CD1c-positive myeloid dendritic cell (primary cell): ENCODE data around the gene EFNA4.
A peak's percentile ranks its signal among the peaks of the same experiment; 100 is the strongest.

Experiments
- DNase-seq: peaks from one replicate; pipeline ENCODE4 v3.0.0-alpha.2; 2016; ENCODE audit errors: extremely low spot score

EFNA4 gene

DNA sequence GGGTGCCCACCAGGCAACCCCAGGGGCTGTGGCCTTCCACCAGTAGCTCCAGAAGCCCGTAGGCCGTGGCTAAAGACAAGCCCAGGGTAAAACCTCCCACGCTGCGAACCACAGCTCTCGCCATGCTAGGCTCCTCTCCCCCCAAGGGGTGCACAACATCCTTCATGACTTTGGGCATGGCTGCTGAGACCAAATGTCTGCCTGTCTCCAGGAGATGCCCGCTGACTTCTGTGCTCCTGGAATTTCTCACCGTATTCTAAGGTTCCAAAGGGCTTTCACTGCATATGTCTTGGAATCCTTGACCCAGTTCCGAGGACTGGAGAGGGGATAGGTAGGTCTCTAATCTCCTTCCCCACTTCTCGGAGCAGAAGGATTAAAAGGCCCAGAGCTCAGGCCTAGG, 30.0 kb upstream of the EFNA4 start, which contains the start of the genes DCST1 and DCST2:
TSS of gene DCST1 (plus strand) at position 301 of the 400 bp plus-strand sequence. CDS start 213 bp downstream, outside the sequence.
TSS of gene DCST2 (minus strand) at position 258 of the 400 bp plus-strand sequence. CDS start at position 178, 80 bp downstream.
- no peak for DNase-seq

DNA sequence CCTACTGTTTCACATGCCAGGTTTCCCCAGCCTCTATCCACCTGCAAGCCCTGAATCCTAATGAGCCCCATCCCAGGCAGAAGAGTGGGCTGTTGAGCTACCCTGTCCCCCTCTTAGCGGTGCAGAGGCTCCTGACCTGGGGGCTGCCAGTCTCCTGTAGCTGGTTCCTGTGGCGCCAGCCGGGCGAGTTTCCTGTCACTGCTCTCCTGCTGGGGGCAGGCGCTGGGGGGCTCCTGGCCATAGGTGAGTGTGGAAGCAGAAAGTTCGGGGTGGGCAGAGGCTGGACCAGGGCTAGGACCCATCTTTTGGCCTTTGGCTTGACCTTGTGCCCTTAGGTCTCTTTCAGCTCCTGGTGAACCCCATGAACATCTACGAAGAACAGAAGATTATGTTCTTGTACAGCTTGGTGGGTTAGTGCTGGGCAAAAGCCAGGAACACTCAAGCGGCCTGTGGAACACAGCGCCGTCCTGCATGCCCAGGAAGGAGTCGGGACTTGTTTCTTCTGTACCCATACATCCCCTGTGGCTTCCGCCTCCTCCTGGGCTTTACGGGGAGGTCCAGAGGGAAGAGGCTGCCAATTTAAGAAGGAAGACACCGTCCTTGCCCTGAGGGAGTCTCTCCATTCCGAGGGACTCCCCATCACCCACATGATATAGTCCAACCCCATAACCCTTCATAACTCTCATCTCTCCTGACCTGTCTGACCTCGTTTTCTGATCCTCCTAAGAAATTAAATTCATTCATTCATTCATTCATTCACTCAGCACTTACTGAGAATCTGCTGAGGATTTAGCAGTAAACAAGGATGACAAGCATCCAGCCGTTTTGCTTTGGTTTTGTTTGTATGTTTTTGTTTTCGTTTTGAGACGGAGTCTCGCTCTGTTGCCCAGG, 29.0 kb upstream of the EFNA4 start:
- no peak for DNase-seq

DNA sequence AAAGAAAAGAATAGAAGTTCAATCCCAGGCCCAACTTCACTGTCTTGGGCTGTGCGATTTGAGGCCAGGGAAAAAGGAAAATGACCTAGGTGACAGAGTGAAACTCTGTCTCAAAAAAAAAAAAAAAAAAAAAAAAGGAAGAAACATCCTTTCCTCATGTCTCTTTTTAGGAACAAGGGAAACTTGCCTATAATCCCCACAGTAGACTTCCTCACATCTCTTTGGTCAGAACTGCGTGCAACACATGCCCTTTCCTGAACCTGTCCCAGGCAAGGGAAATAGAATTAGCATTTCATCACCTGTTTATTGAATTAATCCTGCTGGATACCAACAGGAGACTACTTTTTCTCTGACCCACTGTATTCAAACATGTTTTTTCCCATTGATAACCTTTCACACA, 27.6 kb upstream of the EFNA4 start:
- peak; percentile 64 for DNase-seq

DNA sequence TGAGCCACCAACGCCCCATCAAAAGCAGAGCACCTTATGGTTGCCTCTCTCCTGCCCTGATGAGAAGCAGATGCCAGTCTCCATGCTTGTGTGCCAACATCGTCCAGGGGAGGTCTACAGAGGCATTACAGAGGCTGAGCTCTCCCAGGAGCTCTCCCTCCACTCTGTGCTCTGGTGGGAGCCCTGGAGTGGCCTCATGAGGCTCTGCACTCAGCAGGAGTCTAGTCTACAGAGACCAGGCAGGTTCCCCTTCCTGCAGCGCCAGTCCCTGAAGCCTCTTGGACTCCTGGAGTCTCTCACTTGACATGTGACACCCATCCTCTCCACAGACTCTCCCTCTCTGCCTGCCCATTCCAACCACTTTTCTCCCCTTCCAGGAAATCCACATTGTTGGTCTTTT, 26.5 kb upstream of the EFNA4 start:
- no peak for DNase-seq

DNA sequence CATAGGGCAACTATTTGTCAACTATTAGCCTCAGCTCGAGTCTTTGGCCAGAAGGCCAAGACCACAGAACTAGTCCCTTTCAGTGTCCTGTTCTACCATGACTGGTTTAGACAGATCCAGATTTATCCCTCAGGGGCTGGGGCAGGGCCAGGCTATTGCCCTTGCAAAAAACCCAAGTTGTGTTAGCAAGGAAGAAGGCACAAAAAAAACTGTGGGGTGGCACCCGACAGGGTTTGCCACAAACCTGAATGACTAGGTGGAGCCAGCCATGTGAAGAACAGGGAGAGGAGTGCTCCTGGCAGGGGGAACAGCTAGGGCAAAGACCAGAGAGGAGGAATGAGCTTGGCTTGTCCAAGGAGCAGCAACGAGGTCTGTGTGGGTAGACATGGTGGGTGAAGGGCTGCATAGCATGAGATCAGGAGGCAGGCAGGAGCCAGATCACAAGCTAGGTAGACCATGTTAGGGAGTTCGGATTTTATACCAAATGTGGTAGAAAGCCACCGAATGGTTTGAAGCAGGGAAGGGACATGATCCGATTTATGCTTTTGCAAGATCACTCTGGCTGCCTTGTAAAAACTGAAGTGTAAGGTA, 25.6 kb upstream of the EFNA4 start:
- DNase-seq, result no peak

DNA sequence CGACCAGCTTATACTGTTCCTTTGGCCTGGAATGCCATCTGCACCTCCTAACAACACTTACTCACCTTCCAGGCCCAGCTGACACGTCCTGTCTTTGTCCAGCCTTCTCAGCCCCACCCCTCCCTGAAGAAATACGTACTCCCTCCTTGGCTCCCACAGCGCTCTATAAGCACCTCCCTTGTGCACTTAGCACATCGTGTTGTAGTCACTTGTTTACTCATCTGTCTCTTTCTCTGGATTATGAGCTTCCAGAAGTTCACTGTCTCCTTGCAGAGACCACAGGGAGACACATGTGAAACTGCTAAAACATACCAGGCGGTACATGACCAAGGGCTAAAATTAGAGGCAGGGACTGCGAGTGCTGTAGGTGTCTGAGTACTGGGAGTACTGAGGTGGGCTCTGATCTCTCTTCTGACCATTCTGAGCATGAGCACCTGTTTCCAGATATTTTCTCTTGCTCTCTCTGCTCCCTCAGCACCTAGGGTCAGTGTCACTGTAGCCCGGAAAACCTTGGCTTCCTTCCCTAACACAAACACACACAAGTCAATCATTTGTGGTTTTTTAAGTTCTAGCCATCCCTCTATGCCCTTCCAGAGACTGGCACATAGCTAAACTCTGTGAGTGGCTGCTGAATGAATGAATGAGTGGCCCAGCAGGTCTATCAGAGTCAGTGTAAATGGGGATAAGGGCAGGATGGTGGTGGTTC, 24.8 kb upstream of the EFNA4 start:
- DNase-seq, result no peak

DNA sequence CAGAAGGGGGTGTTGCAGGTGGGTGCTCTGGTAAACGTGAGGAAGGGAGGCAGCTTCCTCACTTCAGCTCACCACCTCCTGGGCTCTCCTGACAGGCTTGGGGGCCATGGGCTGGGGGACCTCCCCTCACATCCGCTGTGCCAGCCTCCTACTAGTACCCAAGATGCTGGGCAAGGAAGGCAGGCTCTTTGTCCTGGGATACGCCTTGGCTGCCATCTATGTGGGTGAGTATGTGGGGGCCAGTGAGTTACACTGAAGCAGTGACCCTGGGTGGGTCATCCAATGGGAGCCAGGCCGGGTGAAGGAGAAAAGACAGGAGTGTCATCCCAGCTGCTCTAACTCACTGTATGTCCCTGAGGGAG, 24.3 kb upstream of the EFNA4 start:
- DNase-seq, result no peak

DNA sequence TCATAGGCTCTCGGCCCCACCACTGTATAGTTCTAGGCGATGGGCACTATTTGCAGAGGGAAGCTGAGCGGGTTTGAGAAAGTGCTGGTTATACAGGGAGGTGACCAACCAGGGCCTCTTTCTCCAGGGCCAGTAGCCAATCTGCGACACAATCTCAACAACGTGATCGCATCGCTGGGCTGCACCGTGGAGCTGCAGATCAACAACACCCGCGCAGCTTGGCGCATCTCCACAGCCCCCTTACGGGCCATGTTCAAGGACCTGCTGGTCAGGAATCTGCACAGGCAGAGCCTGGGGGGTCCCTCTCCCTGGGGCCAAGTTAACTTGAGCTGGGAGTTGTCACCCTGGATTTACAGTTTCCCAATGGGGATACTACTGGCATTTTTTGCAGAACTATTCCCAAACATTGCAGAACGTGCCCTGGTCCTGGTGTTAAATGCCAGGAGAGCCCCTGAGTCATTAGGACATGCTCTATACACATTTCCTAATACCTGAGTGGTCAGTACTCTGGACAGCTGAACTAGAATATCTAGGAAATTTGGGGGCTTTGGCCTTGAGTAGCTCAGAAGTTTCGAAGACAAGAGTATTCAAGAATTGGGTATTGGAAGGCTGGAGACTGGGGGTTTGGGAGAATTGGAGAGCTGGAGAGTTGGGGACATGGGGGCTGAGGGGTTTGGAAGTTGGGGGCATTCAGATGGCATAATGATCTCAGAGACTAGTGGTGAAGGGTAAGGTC, 23.0 kb upstream of the EFNA4 start:
- no peak for DNase-seq

DNA sequence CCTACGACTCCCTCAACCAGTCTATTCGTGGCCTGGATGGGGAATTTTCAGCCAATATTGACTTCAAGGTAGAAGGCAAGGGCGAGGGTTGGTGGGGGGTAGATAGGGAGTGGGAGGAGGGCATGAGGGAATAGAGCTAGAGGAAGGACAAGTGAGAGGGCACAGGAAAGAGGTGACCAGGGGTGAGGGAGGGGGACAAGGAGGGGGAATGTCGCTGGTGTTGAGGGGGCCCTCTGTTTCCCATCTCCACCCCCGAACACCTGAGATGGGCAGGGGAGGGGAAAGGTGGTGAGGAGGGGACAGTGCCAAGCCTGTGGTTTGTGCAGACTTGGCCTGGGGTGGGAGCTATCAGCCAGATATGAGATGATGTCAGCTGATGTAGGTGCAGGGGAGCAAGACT, 20.8 kb upstream of the EFNA4 start:
- no peak for DNase-seq

DNA sequence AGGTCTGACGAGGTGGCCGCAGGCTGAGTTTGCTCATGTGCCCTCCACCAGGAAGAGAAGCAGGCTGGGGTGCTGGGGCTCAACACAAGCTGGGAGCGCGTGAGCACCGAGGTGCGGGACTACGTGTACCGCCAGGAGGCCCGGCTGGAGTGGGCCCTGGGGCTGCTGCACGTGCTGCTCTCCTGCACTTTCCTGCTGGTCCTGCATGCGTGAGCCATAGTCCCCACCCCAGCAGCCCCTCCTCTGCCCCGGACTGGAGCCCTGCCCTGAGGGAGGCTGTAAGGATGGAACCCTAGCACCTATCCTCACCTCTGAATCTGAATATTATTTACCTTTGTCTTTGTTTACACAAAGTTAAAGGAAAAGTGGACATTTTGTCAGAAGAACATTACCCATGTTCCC, 20.2 kb upstream of the EFNA4 start:
- DNase-seq, result no peak

DNA sequence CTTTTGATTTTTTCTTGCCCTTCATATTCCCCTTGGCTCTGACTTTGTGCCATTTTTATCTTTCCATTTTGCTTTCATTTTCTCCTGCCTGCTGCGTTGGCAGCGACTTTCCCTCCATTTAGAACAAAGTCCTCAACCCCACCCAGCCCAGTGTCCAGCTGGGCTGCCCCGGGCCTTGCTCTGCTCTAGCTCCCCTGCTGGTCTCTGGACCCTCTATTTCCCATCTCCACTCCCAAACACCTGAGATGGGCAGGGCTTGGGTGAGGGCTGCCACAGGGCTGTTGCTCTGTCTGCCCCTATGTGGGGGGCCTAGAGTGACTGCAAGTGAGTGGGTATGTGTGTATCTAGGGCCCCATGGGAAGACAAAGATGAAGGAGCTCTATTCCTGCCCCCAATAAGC, 19.7 kb upstream of the EFNA4 start:
- no peak for DNase-seq

DNA sequence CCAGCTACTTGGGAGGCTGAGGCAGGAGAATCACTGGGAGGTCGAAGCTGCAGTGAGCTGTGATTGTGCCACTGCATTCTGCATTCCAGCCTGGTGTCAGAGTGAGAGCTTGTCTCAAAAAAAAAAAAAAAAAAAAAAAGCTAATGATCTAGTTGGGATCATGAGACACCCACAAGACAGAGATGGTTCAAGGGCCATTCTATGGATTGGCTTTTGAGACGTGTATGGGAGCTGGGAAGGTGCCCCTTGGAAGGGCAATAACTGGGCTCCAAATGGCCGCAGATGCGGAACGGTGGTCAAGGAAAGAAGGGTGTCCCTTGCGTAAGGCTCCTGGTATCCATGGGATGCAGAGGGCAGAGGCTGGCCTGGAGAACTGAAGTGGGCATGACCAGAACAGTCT, 19.2 kb upstream of the EFNA4 start:
- DNase-seq, result no peak

DNA sequence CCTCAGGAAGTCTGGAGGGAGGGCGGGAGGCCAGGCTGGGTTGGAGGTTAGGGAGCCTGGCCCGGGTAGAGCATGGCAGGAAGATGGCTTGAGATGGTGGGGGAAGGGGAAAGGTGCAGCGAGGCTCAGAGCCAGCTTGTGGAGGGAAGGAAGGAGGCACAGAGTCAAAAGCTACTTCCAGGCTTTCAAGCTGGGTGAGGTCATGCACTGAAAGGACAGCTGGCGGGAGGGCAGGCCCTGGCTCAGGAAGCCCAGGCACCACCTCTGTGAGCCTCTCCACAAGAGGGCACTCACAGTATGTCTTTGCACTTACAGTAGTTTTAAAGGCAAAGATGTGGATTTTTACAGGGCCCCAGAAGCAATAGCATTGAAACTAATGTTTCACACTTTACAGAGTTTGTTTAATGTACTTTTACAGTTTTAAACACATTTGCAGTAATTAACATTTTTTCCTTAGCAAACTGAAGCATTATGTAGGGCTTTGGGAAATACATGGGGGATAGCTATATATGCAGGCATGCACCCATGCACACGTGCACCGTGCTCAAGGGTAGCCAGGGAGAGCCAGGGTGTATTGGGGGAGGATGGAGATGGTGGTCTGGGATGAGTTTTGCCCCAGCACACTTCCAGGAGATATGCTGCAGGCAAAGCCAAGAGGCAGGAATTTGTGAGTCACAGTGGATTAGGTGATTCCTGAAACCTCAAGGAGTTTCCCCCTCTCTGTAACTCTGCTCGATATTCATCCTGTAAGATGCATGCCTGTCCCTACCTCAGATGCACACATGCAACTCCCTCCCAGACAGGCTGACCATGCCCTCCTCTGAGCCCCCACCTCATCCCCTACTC, 18.5 kb upstream of the EFNA4 start:
- peak; percentile 85 for DNase-seq

DNA sequence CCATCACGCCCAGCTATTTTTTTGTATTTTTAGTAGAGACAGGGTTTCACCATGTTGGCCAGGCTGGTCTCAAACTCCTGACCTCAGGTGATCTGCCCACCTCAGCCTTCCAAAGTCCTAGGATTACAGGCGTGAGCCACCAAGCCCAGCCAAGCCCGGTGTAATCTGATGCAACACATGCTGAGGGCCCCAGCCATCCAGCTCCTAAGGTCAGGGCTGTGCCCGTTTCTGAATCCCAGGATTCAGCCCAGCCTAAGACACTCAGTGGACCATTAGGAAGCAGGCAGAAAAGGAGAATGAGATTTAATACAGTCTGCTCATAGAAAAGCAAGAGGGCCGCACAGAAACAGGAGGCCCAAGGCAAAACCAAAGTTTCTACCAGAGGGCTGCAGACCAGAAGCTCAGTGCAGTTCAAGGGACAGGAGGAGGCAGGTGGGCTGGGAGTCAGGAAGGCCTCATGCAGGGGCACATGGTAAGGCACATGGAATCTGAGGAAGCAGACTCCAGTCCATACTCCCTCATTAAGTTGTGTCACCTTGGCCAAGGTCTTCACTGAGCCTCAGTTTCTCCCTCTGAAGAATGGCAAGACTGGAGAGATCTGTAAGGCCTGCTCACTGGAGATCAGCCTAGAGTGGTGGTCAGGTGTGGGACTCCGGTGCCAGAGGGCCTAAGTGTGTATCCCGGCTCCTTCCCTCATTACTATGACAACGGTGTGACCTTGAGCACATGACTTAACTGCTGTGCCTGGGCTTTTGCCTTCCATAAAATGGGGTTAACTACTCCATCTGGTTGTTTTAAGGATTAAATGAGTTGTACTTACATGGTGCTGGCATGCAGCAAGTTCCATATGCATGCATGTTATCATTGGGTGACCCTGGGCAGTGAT, 14.8 kb upstream of the EFNA4 start:
- DNase-seq, result no peak

DNA sequence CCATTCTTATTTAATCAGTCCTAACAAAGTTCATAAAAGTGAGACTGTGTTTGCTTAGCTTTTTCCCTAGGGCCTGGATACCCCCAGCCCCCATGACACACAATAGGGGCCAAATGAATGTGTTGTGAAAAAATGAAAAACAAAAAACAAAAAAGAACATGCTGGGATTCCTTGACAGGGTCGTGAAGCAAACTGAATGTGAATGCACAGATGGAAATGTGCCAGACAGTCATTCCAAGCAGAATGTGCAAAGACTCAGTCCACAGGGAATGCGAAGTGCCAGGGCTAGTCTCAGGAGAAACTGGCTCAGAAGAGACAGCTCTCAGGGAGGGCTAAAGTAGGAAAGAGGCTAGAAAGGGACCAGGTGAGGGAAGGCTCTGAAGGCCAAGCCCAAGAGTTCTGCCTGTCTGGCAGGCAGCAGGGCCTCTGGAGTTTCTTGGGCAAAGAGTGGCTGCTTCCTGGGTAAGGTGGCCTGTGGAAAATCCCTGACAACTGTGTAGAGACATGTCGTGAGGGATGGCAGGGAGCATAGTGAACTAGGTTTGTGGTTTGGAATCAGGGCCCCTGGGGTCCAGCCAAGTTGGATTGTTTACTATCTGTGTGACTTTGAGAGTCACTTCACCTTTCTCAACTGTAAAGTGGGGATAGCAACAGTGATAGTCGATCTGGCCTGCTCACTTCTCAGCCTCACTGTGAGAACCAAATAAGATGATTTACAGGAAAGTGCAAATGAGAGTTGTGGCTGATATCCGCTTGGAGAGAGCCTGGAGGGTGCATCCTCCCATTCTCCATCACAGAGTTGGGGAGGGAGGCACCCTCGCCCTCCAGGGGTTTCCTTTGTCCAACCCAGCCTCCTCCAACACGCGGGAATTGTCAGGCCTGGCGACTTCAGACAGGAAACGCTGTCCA, 13.6 kb upstream of the EFNA4 start:
- DNase-seq, result no peak

DNA sequence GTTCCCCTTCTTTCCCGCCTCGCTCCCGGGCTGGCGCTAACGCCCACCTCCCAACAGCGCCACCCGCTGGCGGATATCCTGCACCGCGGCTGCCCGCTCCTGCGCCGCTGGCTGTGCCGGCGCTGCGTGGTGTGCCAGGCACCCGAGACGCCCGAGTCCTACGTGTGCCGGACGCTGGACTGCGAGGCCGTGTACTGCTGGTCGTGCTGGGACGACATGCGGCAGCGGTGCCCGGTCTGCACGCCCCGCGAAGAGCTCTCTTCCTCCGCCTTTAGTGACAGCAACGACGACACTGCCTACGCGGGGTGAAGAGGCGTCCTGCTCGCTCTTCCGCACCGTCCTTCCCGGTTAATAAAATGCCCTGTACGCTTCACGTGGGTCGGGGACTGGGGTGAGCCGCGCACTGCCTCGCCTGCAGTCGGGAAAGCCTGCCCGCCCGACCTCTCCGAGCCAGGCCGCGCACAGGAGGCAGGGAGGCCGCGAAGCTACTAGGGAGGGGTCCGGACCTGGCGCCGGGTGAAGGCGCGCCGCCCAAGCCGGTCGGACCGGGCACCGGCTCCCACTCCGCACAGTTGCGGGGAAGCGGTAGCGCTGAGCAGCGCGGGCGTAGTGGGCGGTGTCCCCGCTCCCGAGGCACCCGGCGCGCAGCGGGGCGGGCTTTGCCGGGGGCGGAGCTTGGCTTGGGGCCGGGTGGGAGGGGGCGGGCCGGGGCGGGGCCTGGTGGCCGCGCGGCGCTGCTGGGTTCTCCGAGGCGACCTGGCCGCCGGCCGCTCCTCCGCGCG, 12.8 kb upstream of the EFNA4 start, which contains the start of gene ADAM15:
TSS of gene ADAM15 (plus strand) at position 757 of the 782 bp plus-strand sequence. CDS start 71 bp downstream, outside the sequence.
- DNase-seq, result peak; percentile 95

DNA sequence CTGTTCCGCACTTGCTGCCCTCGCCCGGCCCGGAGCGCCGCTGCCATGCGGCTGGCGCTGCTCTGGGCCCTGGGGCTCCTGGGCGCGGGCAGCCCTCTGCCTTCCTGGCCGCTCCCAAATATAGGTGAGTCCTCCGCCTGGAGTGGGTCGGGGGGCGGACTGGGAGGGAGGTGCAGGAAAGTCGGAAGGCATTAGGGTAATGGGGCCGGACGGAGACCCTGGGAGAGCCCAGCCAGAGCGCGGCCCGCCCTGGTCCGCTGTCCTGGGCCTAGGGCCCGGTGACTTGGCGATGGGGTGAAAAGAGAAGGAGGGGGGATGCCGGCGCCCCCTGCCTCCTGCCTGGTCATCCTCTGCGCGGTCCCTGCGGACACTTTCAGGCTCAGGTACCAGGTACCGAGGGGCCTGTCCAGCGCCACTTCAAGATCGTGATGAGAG, 12.2 kb upstream of the EFNA4 start:
- no peak for DNase-seq
